Breast epithelium (tissue), 4 donors: ENCODE data around the gene MAP3K15. TPM values are rescaled to one million over a fixed set of nuclear protein-coding genes. Genes with fewer than 3 reads are reported as not detected.

Experiments
- DNase-seq, 2 donors: peaks; one replicate each; pipeline ENCODE4 v3.0.0-alpha.2; 2019; ENCODE audit warnings: low spot score in 2 of 2
- H3K27ac ChIP-seq, 2 donors: fragments of 200-600 bp; sonication (generic) in 1 of 2; one replicate each; pipeline ENCODE4 v1.5.1; 2016 to 2019; ENCODE audit warnings: mild to moderate bottlenecking in 1 of 2
- H3K27me3 ChIP-seq, 2 donors: fragments of 200-600 bp; sonication (generic) in 1 of 2; one replicate each; pipeline versions ENCODE4 v1.5.1 to v1.6.0; 2017 to 2019; ENCODE audit warnings: control low read depth in 1 of 2, mild to moderate bottlenecking in 1 of 2
- H3K36me3 ChIP-seq: fragments of 200-600 bp; one replicate; pipeline ENCODE4 v1.5.1; 2019
- H3K4me1 ChIP-seq, 2 donors: fragments of 200-600 bp; sonication (generic); one replicate each; pipeline ENCODE4 v1.5.1; 2016 to 2019; ENCODE audit warnings: control low read depth in 1 of 2
- H3K4me3 ChIP-seq, 3 donors: fragments of 200-600 bp; sonication (generic); 1 replicate in 2 of 3; 2 replicates in 1 of 3; pipeline ENCODE4 v1.5.1; 2016 to 2019; ENCODE audit warnings: mild to moderate bottlenecking in 3 of 3, moderate library complexity in 2 of 3
- H3K9me3 ChIP-seq, 2 donors: fragments of 200-600 bp; sonication (generic) in 1 of 2; one replicate each; pipeline ENCODE4 v1.5.1; 2016 to 2019; ENCODE audit warnings: control low read depth in 1 of 2
- CTCF ChIP-seq, 3 donors: fragments of 450-650 bp; IDR thresholded peaks; one replicate each; pipeline ENCODE4 v1.5.1; 2016 to 2017; ENCODE audit warnings: antibody characterized with exemption in 3 of 3, mild to moderate bottlenecking in 3 of 3, moderate library complexity in 3 of 3
- POLR2A ChIP-seq: fragments of 450-650 bp; IDR thresholded peaks from one replicate; pipeline ENCODE4 v1.6.1; 2016; ENCODE audit warnings: antibody characterized with exemption, mild to moderate bottlenecking, moderate library complexity
- POLR2AphosphoS5 ChIP-seq, 3 donors: sonication (generic); formaldehyde crosslinking; IDR thresholded peaks; one replicate each; pipeline ENCODE4 v1.6.1; 2017; ENCODE audit warnings: antibody characterized with exemption in 3 of 3
- intact Hi-C: fragments of 100-400 bp; cut with DNase I; formaldehyde crosslinking; loops from one replicate; pipeline ENCODE4 v1.15.1; 2023; ENCODE audit warnings: low total_unique reads
- total RNA-seq, 3 donors: library from RNA; depleted of rRNA; stranded (reverse); fragments of >200 nt; gene quantifications; one replicate each; pipeline ENCODE4 v1.1.0, GENCODE V29; 2016

The MAP3K15 gene
- total RNA-seq, 3 donors from 2014 or later = not detected

GRCh38 chrX:19410259-19410658, 105.0 kb downstream of the MAP3K15 start:
- intact Hi-C loops = no loop called here
- Histone ChIP-seq H3K27me3 (peaks cover 0 to 12% of the 10 kb centered on the region in 2 donors), H3K36me3 (no peaks in the 10 kb centered on the region), H3K27ac (no peak overlapping the region), H3K4me3 (no peak overlapping the region), H3K9me3 (no peaks in the 10 kb centered on the region), H3K4me1 (no peaks in the 10 kb centered on the region)
- TF ChIP-seq POLR2AphosphoS5 (IDR thresholded peaks at IDR 0.05) (no peak), CTCF (IDR thresholded peaks at IDR 0.05) (no peak), POLR2A (no peak)
- no peak for DNase-seq

GRCh38 chrX:19403696-19404095, 111.6 kb downstream of the MAP3K15 start:
- no peak overlapping the region for H3K27ac ChIP-seq
- no peaks in the 10 kb centered on the region for H3K36me3 ChIP-seq
- no peaks in the 10 kb centered on the region for H3K9me3 ChIP-seq
- no peak for TF ChIP-seq CTCF (IDR thresholded peaks at IDR 0.05)
- TF ChIP-seq POLR2A = no peak
- H3K4me1 ChIP-seq = no peaks in the 10 kb centered on the region
- intact Hi-C loops = no loop called here
- peaks cover 0 to 18% of the 10 kb centered on the region in 2 donors for H3K27me3 ChIP-seq
- no peak for DNase-seq
- no peak overlapping the region for H3K4me3 ChIP-seq

GRCh38 chrX:19392703-19393102, 122.6 kb downstream of the MAP3K15 start:
- Histone ChIP-seq H3K36me3 (no peaks in the 10 kb centered on the region), H3K27me3 (peaks cover 0 to 8% of the 10 kb centered on the region in 2 donors), H3K9me3 (no peaks in the 10 kb centered on the region), H3K4me3 (no peak overlapping the region), H3K27ac (no peak overlapping the region), H3K4me1 (no peaks in the 10 kb centered on the region)
- intact Hi-C loops = no loop called here
- DNase-seq = no peak
- no peak for TF ChIP-seq CTCF (IDR thresholded peaks at IDR 0.05)
- no peak for TF ChIP-seq POLR2AphosphoS5 (IDR thresholded peaks at IDR 0.05)

- H3K27me3 ChIP-seq = peaks cover 0 to 12% of the 10 kb centered on the region in 2 donors
- TF ChIP-seq POLR2A = no peak
- no peak overlapping the region for H3K4me3 ChIP-seq
- no peaks in the 10 kb centered on the region for H3K36me3 ChIP-seq
- intact Hi-C loops = no loop called here
- no peak overlapping the region for H3K27ac ChIP-seq
- no peaks in the 10 kb centered on the region for H3K9me3 ChIP-seq
- DNase-seq = no peak
- no peaks in the 10 kb centered on the region for H3K4me1 ChIP-seq
Observed at GRCh38 chrX:19392078-19392477, 123.2 kb downstream of the MAP3K15 start.

- no peak for DNase-seq
- intact Hi-C loops = no loop called here
- Histone ChIP-seq H3K27me3 (peaks cover 0 to 13% of the 10 kb centered on the region in 2 donors), H3K27ac (no peak overlapping the region), H3K36me3 (no peaks in the 10 kb centered on the region), H3K4me3 (no peak overlapping the region), H3K4me1 (no peaks in the 10 kb centered on the region), H3K9me3 (peaks cover 0 to 10% of the 10 kb centered on the region in 2 donors)
- TF ChIP-seq CTCF (IDR thresholded peaks at IDR 0.05) (no peak), POLR2AphosphoS5 (IDR thresholded peaks at IDR 0.05) (no peak), POLR2A (no peak)
Observed at GRCh38 chrX:19389227-19389845, 126.0 kb downstream of the MAP3K15 start.

- no peak overlapping the region for H3K27ac ChIP-seq
- H3K27me3 ChIP-seq = peaks cover 0 to 13% of the 10 kb centered on the region in 2 donors
- intact Hi-C loops = no loop called here
- H3K4me1 ChIP-seq = no peaks in the 10 kb centered on the region
- H3K36me3 ChIP-seq = no peaks in the 10 kb centered on the region
- no peak for DNase-seq
- no peak for TF ChIP-seq POLR2A
- TF ChIP-seq CTCF (IDR thresholded peaks at IDR 0.05) = no peak
- TF ChIP-seq POLR2AphosphoS5 (IDR thresholded peaks at IDR 0.05) = no peak
- H3K4me3 ChIP-seq = no peak overlapping the region
- H3K9me3 ChIP-seq = peaks cover 0 to 10% of the 10 kb centered on the region in 2 donors
Observed at GRCh38 chrX:19388741-19389140, 126.6 kb downstream of the MAP3K15 start.
